HCT116 (cell line): ENCODE results near the gene OSBPL8. TPM values are rescaled to one million over a fixed set of nuclear protein-coding genes. Genes with fewer than 3 reads are reported as not detected.

Experiments
- ATAC-seq: fragments of 200-7000 bp; cut with Tn5 transposase; 2 replicates; pipeline ENCODE4 v1.9.1; 2020; ENCODE audit warnings: mild to moderate bottlenecking, moderate library complexity
- BruUV-seq: library from RNA; stranded (reverse); fragments of 400-500 nt; replicated peaks from 2 replicates; lab custom pipeline; 2021; lab: Mats Ljungman, UMichigan
- CTCF ChIA-PET: fragments of 300-600 bp; sonication (Branson Sonifier 250); formaldehyde crosslinking; loops from one replicate; lab custom pipeline; 2021; ENCODE audit warnings: antibody characterized with exemption; lab: Charles Lee
- POLR2A ChIA-PET: fragments of 300-600, 350-600 bp; sonication (Branson Sonifier 250); formaldehyde crosslinking; loops from one replicate; lab custom pipeline; 2021; ENCODE audit warnings: antibody characterized with exemption; lab: Charles Lee
- RAD21 ChIA-PET, 2 experiments: fragments of 300-600 bp; sonication (Branson Sonifier 250); formaldehyde crosslinking; loops; one replicate each; lab custom pipeline; 2023; ENCODE audit warnings: low total read pairs in 2 of 2; ENCODE audit not compliant: uncharacterized antibody in 2 of 2, unreplicated experiment in 2 of 2, low non-redundant PET in 1 of 2; lab: Charles Lee
- DNase-seq: peaks from one replicate; pipeline ENCODE4 v3.0.0-alpha.2; 2010; ENCODE audit warnings: low read depth, low spot score
- H2AFZ ChIP-seq: fragments of 200-600 bp; shearing (Covaris generic), sonication (generic); 2 replicates; pipeline ENCODE4 v1.6.1; 2017; ENCODE audit warnings: low read depth, mixed run types, mixed read lengths, antibody characterized with exemption, low read length; ENCODE audit not compliant: poor library complexity, severe bottlenecking
- H3K27ac ChIP-seq: 2 replicates; pipeline ENCODE4 v1.5.1; 2012; ENCODE audit warnings: low read depth, low read length
- H3K27me3 ChIP-seq: fragments of 200-600 bp; sonication (generic); 2 replicates; pipeline ENCODE4 v1.6.1; 2016; ENCODE audit warnings: mixed run types, low read length, mixed read lengths; ENCODE audit not compliant: insufficient read depth
- H3K36me3 ChIP-seq, 2 experiments: fragments of 200-500 bp in 1 of 2; fragments of 200-600 bp in 1 of 2; sonication (Bioruptor generic) in 1 of 2; sonication (generic) in 1 of 2; 2 replicates each; pipeline versions ENCODE4 v1.5.1 to v1.6.1; 2014 to 2016; ENCODE audit warnings: low read length in 2 of 2, inconsistent platforms in 1 of 2, mixed read lengths in 1 of 2, mixed run types in 1 of 2; ENCODE audit not compliant: insufficient read depth in 2 of 2, control insufficient read depth in 1 of 2
- H3K4me1 ChIP-seq, 2 experiments: fragments of 200-600 bp in 1 of 2; sonication (generic) in 1 of 2; 2 replicates each; pipeline versions ENCODE4 v1.5.1 to v1.6.1; 2012 to 2017; ENCODE audit warnings: low read length in 2 of 2, inconsistent platforms in 1 of 2, mild to moderate bottlenecking in 1 of 2, mixed read lengths in 1 of 2, mixed run types in 1 of 2, moderate library complexity in 1 of 2; ENCODE audit not compliant: insufficient read depth in 2 of 2, control insufficient read depth in 1 of 2
- H3K4me2 ChIP-seq: fragments of 200-600 bp; sonication (generic); 2 replicates; pipeline ENCODE4 v1.6.1; 2017; ENCODE audit warnings: mixed run types, low read length, mixed read lengths
- H3K4me3 ChIP-seq, 2 experiments: fragments of 200-600 bp in 1 of 2; sonication (generic) in 1 of 2; replicated peaks in 1 of 2; 2 replicates each; pipeline ENCODE4 v1.5.1; 2011 to 2016; ENCODE audit warnings: low read length in 2 of 2, control low read depth in 1 of 2, low read depth in 1 of 2, mild to moderate bottlenecking in 1 of 2, mixed read lengths in 1 of 2, mixed run types in 1 of 2
- H3K79me2 ChIP-seq: fragments of 200-600 bp; sonication (generic); 2 replicates; pipeline ENCODE4 v1.6.1; 2017; ENCODE audit warnings: mild to moderate bottlenecking, mixed run types, low read length, moderate library complexity, mixed read lengths; ENCODE audit not compliant: insufficient read depth
- H3K9ac ChIP-seq: fragments of 200-600 bp; sonication (generic); 2 replicates; pipeline ENCODE4 v1.6.1; 2016; ENCODE audit warnings: low read length, mixed read lengths
- H3K9me2 ChIP-seq: fragments of 200-600 bp; sonication (generic), shearing (Covaris generic); 2 replicates; pipeline ENCODE4 v1.6.1; 2017; ENCODE audit warnings: mixed run types, mild to moderate bottlenecking, moderate library complexity; ENCODE audit not compliant: insufficient read depth
- H3K9me3 ChIP-seq, 2 experiments: fragments of 200-500 bp in 1 of 2; fragments of 200-600 bp in 1 of 2; sonication (Bioruptor generic) in 1 of 2; sonication (generic) in 1 of 2; 2 replicates each; pipeline ENCODE4 v1.6.1; 2014 to 2017; ENCODE audit warnings: low read length in 2 of 2, mixed read lengths in 2 of 2, inconsistent platforms in 1 of 2, low read depth in 1 of 2, mild to moderate bottlenecking in 1 of 2, mixed run types in 1 of 2, moderate library complexity in 1 of 2; ENCODE audit not compliant: control insufficient read depth in 1 of 2, insufficient read depth in 1 of 2
- H4K20me1 ChIP-seq: fragments of 200-600 bp; sonication (generic), shearing (Covaris generic); 2 replicates; pipeline ENCODE4 v1.6.1; 2017; ENCODE audit warnings: mixed run types, mild to moderate bottlenecking, moderate library complexity; ENCODE audit not compliant: insufficient read depth
- CBX3 ChIP-seq: IDR thresholded peaks from 2 replicates; pipeline ENCODE4 v1.6.1; 2012; ENCODE audit warnings: low read depth
- ELF1 ChIP-seq: IDR thresholded peaks from 2 replicates; pipeline ENCODE4 v1.6.1; 2012; ENCODE audit warnings: low read depth, borderline replicate concordance
- EZH2phosphoT487 ChIP-seq: fragments of 200-600 bp; IDR thresholded peaks from 2 replicates; pipeline ENCODE4 v1.6.1; 2018; ENCODE audit warnings: antibody characterized with exemption, borderline replicate concordance
- JUND ChIP-seq: IDR thresholded peaks from 2 replicates; pipeline ENCODE4 v1.6.1; 2012
- POLR2AphosphoS5 ChIP-seq: IDR thresholded peaks from 2 replicates; pipeline ENCODE4 v1.6.1; 2011; ENCODE audit warnings: mild to moderate bottlenecking, low read depth, low read length, moderate library complexity
- SRF ChIP-seq: IDR thresholded peaks from 2 replicates; pipeline ENCODE4 v1.6.1; 2012; ENCODE audit warnings: low read depth
- ZBTB33 ChIP-seq: IDR thresholded peaks from 2 replicates; pipeline ENCODE4 v1.6.1; 2011; ENCODE audit warnings: mild to moderate bottlenecking, low read length, moderate library complexity; ENCODE audit not compliant: insufficient replicate concordance; ENCODE audit errors: extremely low read depth
- intact Hi-C: fragments of 100-400 bp; cut with micrococcal nuclease; formaldehyde crosslinking; loops from 2 replicates; pipeline ENCODE4 v1.10.0; 2022
- total RNA-seq: library from RNA; stranded (reverse); gene quantifications from one replicate; pipeline ENCODE4 v1.2.1, GENCODE V29; 2021; ENCODE audit not compliant: unreplicated experiment

Gene OSBPL8
- total RNA-seq, 1 experiment from 2014 or later = 115 TPM

GRCh38 chr12:76313299-76313698 lies 246.3 kb downstream of the OSBPL8 start:
- no peak for ATAC-seq
- no peak for TF ChIP-seq POLR2AphosphoS5
- TF ChIP-seq ZBTB33 = no peak
- TF ChIP-seq CBX3 = no peak
- TF ChIP-seq SRF = no peak
- no peak for TF ChIP-seq ELF1
- TF ChIP-seq JUND = no peak

GRCh38 chr12:76312315-76312714 lies 247.3 kb downstream of the OSBPL8 start:
- ATAC-seq (no peak), DNase-seq (no peak)
- no peaks in the 10 kb centered on the region for H3K79me2 ChIP-seq
- TF ChIP-seq POLR2AphosphoS5 = no peak
- no peak for TF ChIP-seq EZH2phosphoT487
- ChIA-PET RAD21 (no interaction called here), POLR2A (no interaction called here), CTCF (no interaction called here)
- H3K9me3 ChIP-seq = no peaks in the 10 kb centered on the region
- no peak overlapping the region for H3K27ac ChIP-seq
- H3K9me2 ChIP-seq = no peaks in the 10 kb centered on the region
- no peaks in the 10 kb centered on the region for H3K36me3 ChIP-seq
- no peak overlapping the region for H3K4me2 ChIP-seq
- no peak overlapping the region for H3K4me3 ChIP-seq
- no peaks in the 10 kb centered on the region for H3K27me3 ChIP-seq
- no peaks in the 10 kb centered on the region for H4K20me1 ChIP-seq
- no peak overlapping the region for H2AFZ ChIP-seq
- no peak overlapping the region for H3K9ac ChIP-seq
- H3K4me1 ChIP-seq = peaks cover 0 to 7% of the 10 kb centered on the region in 2 experiments; a peak in 1 of 4 replicates
- BruUV-seq = no TSS peak
- intact Hi-C loops = no loop called here

More at GRCh38 chr12:76313299-76313698, 246.3 kb downstream of the OSBPL8 start:
- Histone ChIP-seq H3K27me3 (no peaks in the 10 kb centered on the region), H3K27ac (no peak overlapping the region), H2AFZ (no peak overlapping the region), H3K79me2 (no peaks in the 10 kb centered on the region), H4K20me1 (no peaks in the 10 kb centered on the region), H3K9me3 (no peaks in the 10 kb centered on the region), H3K9ac (no peak overlapping the region), H3K4me3 (no peak overlapping the region), H3K9me2 (no peaks in the 10 kb centered on the region), H3K4me2 (no peak overlapping the region), H3K4me1 (peaks cover 0 to 7% of the 10 kb centered on the region in 2 experiments; a peak in 1 of 4 replicates), H3K36me3 (no peaks in the 10 kb centered on the region)
- CTCF ChIA-PET = no interaction called here
- no peak for DNase-seq
- BruUV-seq = no TSS peak
- intact Hi-C loops = no loop called here
- RAD21 ChIA-PET = no interaction called here
- POLR2A ChIA-PET = no interaction called here
